Hindlimb muscle (tissue), 1 donor: ENCODE data around the gene GPX7. TPM values are rescaled to one million over a fixed set of nuclear protein-coding genes. Genes with fewer than 3 reads are reported as not detected.

ENCODE experiments used
- DNase-seq: peaks from one replicate; pipeline ENCODE4 v3.0.0-alpha.2; 2013
- polyA plus RNA-seq: library from polyadenylated mRNA; unstranded; fragments of 120-200 nt; gene quantifications from one replicate; pipeline ENCODE4 v1.2.1, GENCODE V29; 2013; ENCODE audit not compliant: insufficient read length

The GPX7 gene
- polyA plus RNA-seq, 1 donor: 136 TPM

- DNase-seq: no peak
Measured at GRCh38 chr1:52631759-52632331, 29.7 kb downstream of the GPX7 start.

DNA sequence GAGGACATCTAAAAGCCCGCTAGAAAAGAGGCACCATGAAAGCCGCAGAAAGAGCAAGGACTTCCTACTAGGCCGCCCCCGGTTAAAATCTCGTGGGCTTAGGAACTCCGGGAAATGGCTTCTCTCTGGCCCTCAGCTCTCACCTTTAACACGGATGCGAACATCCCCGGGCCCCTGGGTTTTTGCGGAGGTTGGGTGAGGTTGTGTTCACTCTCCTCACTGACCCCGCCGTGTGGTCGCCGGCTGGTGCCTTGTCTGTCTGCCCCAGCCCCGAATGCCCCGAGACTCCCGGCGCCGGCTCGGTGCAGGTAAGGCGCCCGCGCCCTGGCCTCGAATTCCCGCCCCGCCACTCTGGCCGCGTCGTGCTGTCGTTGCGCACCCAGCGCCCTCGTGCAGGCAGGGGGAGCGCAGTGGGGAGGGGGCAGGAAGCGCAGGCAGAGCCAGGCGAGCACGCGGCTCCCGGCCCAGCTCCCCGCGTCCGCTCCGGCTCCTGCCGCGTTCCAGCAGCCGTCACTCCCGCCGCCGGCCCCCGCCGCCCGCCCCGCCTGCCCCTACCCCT is 30.6 kb downstream of the GPX7 start, which contains the start of gene SHISAL2A:
TSS of gene SHISAL2A (plus strand) at position 437 of the 559 bp plus-strand sequence. CDS start 326 bp downstream, outside the sequence.
- peak; percentile 55 for DNase-seq

DNA sequence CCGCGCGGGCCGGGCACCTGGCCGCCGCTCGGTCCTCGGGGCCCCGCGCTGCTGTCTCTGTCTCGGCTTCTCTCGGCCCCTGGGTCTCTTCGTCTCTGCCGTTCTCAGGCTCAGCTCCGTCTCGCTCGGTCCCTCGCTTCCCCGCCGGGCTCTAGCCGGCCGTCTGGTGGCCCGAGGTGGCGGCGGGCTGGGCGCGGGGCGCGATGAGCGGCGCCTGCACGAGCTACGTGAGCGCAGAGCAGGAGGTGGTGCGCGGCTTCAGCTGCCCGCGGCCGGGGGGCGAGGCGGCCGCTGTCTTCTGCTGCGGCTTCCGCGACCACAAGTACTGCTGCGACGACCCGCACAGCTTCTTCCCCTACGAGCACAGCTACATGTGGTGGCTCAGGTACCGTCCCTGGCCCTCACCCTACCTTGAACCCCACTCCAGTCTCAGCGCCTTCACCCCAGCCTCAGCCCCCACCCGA is 31.2 kb downstream of the GPX7 start:
- no peak for DNase-seq

DNA sequence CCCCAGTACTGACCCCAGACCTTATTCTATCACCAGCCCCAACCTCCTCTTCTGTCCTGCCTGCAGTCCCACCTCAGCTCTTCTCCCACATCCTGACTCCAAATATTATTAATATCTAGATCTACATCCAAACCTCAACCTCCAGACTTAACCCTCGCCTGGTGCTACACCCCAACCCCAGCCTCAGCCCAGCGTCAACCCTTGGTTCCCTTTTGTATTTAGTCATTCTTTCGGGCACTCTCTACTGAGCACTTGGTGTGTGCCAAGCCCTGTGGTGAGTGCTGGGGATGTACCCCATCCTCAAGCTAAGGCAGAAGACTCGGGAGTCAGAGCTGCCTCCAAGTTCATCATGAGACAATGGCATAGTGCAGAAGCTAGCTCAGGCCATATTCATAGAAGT is 31.9 kb downstream of the GPX7 start:
- DNase-seq: no peak

GRCh38 chr1:52635321-52636089 is 33.3 kb downstream of the GPX7 start:
- DNase-seq: no peak

DNA sequence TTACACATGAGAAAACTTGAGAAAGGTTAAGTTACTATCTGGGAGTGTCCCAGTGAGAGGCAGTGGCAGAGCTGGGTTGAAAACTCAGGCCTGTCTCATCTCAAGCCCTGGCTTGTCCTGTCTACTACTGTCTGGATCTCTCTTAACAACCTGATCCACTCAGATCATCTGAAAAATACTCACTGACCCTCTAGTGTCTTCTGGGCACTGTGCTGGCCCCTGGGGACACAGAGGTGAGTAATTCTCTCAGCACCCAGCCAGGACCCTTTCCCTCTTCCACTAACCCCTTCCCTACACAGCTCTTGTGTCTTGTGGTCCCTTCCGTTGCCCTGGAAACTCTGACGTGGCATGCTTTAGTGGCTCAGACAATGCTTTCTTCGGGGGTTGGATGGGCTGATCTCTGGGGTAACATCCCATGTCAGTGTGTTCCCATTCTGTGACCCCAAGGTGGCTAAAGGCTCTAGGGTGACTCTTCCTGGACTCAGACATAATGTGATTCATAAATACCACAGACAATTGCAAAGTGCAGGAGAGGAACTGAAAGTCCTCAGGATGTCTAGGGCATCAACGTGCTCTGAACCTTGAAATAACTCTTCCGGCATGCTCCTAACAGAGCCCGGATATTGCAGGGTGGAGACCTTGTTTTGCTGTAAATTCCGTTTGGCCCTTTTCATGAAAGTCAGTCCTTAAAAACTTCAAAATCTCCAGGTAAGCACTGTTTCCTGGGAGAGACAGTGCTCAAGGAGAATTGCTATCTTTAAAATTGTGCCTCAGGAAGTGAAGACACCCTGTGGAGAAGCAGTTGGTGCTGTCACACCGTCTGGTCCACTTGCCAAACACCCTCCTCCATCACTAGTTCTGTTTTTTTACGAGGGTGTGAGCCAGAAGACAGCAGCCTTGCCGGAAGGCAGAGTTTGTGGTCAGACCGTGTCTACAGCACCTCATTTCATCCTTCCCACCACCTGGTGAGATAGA is 34.8 kb downstream of the GPX7 start:
- no peak for DNase-seq

DNA sequence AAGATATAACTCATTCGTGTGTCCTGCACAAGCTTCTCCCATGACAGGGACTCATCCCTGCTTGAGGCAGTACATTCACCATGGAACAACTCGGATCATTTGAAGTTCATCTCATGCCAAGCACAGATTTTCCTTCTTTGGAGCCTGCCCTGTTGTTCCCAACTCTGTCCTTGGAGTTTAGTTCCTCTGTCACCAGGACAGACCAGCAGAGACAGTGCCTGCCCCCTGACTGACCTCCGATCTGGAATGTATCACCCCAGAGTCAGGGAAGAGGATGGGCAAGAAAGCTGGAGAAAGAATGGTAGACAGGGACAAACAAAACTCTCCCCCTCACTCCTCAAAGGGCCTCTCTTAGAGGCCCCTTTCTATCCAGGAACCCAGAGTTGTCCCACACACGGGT is 35.8 kb downstream of the GPX7 start:
- DNase-seq: no peak

DNA sequence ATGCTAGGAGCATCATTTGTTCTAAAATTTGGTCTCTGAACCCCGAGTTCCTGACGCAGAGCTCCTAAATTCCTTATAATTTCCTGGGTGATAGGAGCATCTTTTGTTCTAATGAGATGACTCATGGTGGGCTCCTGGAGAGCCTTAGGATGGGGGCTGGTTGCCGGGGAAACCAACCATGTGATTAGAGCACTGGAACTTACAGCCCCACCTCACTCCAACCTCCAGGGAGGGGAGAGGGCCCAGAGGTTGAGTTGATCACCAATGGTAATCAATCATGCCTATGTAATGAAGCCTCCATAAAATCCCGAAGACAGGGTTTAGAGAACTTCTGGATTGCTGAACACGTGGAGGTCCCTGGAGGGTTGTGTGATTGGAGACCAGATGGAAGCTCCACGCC is 38.5 kb downstream of the GPX7 start:
- DNase-seq: no peak

- DNase-seq: no peak
Measured at GRCh38 chr1:52641307-52641706, 39.1 kb downstream of the GPX7 start.

DNA sequence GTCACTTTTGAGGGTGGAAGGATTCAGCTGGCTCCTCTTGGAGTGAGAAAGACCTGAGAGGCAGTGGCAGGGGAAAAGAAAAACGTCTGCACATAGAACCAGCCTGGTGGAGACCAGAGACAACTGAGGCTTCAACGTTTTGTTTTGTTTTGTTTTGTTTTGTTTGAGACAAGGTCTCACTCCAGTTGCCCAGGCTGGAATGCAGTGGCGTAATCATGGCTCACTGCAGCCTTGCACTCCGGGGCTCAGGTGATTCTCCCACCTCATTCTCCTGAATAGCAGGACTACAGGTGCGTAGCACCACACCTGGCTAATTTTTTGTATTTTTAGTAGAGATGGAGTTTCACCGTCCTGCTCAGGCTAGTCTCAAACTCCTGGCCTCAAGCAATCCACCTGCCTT is 43.1 kb downstream of the GPX7 start:
- no peak for DNase-seq

DNA sequence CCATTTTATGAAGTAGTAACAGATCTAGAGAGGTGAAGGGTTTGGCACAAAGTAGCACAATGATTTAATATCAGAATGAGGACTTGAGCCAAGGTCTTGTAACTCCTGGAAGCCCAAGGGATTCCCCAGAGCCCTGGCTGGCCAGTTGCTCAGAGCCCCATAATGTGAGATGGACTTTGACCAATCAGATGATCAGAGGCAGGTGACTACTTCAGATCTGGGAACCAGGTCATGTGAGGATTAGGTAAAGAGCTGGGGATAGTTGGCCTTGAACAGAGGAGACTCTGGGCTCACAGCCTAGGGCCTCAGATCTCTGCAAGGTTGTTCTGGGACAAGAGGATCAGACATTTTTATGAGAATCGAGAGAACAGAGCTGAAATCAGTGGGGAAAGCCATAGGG is 49.7 kb downstream of the GPX7 start:
- no peak for DNase-seq

DNA sequence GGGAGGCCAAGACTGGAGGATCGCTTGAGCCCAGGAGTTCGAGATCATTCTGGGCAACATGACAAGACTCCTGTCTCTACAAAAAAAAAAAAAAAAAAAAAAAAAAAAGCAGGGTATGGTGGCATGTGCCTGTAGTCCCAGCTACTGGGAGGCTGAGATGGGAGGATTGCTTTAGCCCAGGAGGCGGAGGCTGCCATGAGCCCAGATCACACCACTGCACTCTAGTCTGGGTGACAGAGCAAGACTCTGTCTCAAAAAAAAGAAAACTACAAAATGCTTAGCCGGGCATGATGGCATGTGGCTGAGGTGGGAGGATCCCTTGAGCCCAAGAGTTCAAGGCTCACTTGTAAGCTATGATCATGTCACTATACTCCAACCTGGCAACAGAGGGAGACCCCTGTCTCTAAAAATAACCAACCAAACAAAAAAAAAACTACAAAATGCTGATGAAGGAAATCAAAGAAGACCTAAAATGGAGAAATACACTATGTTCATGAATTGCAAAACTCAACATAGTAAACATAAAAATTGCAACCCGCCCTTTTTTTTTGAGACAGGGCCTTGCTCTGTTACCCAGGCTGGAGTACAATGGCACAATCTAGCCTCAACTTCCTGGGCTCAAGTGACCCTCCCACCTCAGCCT is 51.2 kb downstream of the GPX7 start:
- DNase-seq: no peak

DNA sequence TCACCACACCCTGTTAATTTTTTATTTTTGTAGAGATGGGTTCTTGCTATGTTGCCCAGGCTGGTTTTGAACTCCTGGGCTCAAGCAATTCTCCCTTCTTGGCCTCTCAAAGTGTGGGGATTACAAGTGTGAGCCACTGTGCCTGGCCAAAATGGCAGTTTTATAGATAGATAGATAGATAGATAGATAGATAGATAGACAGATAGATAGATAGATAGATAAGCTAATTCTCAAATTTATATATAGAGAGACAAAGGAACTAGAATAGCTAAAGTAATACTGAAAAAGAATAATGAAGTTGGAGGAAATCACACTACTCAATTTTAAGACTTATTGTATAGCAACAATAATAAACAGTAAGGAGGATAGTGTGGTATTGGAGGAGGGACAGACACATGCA is 51.9 kb downstream of the GPX7 start:
- no peak for DNase-seq

- DNase-seq: no peak
Measured at GRCh38 chr1:52657702-52658101, 55.5 kb downstream of the GPX7 start.

Other genes with a start within 250 kb of the GPX7 start
- 21.3 TPM for gene CC2D1B, start 236.2 kb upstream of the GPX7 start, polyA plus RNA-seq
- 2.6 TPM for gene ORC1, start 197.9 kb upstream of the GPX7 start, polyA plus RNA-seq
- gene PRPF38A, start 197.8 kb upstream of the GPX7 start, polyA plus RNA-seq: 44.6 TPM
- gene TUT4, start 49.3 kb upstream of the GPX7 start, polyA plus RNA-seq: 88.1 TPM
- gene SHISAL2A, start 30.8 kb downstream of the GPX7 start, polyA plus RNA-seq: 5.5 TPM
- 18.6 TPM for gene COA7, start 96.0 kb downstream of the GPX7 start, polyA plus RNA-seq
- 39.0 TPM for gene ZYG11B, start 124.1 kb downstream of the GPX7 start, polyA plus RNA-seq
- gene ZYG11A, start 240.4 kb downstream of the GPX7 start, polyA plus RNA-seq: 0.06 TPM